Left forelimb (tissue), 1 donor: ENCODE results near the gene SPATA32.
"Not testable (repeated sequence)": the region's sequence is repeated elsewhere in the genome, so short reads cannot be mapped to it uniquely, and the experiment has no call there.

Experiments
- DNase-seq: peaks from one replicate; pipeline ENCODE4 v3.0.0-alpha.2; 2018; ENCODE audit warnings: low spot score

The SPATA32 gene, protein sequence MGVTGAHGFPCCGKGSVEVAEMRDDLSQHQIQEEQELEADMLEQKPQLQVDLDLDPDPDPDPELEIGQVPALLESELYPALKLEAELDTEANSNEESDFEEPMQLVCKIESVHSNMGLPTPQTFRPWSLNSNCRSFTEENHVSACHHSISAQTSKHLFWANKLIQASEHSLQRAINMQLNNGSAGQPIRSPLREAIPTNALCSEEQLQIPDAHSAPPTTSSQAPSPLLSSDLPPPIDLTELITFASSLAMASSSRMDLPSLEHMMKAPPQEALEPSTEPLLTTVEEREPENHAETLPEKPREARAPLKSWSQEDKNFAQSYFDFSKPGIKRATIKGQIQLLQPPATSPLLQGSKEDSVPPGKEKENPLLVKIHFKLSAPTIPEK

DNA sequence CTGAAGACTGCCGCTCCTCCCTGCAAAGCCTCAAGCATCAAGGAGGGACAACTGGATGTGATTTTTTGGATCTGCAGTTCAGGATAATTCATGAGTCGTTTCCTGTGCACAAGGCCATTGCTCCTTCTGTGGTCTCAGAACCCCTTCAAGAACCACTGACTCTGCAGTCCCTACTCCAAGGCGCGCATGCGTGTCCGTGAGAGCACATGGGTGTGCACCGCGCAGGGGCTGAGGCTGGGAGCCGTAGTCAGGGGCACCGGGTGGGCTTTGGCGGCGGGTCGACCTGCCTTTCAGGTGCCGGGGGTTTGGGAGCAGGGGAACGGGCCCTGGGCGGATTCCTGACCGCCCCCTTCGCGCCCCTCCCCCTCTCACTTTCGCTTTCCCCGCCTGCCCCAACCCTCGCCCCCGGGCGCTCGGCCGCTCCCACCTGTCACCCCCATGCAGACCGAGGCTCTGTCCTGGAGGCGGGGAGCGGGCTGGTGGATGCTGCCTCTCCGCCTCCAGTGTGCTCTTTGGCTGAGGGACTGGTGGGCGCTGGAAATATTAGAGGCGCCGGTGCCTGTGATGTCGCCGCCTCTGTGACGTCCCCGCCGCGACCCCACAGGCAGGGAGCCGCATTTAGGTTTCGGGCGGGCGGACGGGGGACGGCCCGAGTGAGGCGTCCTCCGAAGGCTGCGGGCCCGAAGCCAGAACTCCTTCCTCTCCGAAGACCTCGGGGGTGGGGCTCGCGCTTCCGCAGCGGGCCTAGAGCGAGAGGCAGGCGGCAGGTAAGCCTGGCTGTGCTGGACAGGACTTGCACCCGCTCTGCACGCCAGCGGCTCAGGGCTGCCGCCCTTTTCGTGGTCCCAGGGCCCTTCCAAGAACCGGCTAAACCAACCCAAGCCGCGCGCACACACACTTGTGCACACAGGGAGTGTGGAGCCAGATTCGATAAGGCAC, at the start of gene SPATA32:
SPATA32 (minus strand) TSS at position 518 of the 939 bp plus-strand sequence; CDS start at position 440, 78 bp downstream.
- no peak for DNase-seq

DNA sequence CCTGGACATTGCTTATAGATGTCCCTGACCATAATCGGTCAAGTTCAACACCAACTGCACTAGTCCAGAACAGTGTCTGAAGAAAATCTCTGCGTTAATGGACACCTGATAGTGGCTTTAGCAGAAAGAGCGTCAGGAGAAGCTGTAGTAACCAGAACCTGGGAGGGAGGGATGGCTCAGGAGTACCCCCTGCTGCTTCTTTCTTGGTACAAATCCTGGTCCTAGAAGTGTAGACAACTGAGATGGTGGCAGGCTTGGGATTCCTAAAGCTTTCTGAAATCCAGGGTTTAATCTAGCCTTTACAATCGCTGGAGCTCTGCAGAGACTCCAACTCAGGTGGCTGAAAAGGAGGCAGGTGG, 49.5 kb upstream of the SPATA32 start:
- no peak for DNase-seq

- no peak for DNase-seq
These were observed 48.8 kb upstream of the SPATA32 start for GRCh38 chr17:45310380-45311324.

GRCh38 chr17:45309400-45309799, 47.5 kb upstream of the SPATA32 start:
- no peak for DNase-seq

DNA sequence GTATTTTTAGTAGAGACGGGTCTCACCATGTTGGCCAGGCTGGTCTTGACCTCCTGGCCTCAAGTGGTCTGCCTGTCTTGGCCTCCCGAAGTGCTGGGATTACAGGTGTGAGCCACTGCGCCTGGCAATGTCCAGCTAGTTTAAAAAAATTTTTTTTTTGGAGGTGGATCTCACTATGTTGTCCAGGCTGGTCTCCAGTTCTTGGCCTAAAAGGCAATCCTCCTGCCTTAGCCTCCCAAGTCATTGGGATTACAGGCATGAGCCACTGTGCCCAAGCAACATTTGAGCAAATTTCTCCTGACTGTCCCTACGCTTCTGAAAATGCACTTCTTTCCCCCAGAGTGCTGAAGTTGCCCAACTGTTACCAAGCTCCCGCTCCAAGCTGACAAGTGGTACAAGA, 46.9 kb upstream of the SPATA32 start:
- DNase-seq, result no peak

- DNase-seq, result no peak
These were observed 46.1 kb upstream of the SPATA32 start for GRCh38 chr17:45308016-45308365.

- DNase-seq, result no peak
These were observed 45.6 kb upstream of the SPATA32 start for GRCh38 chr17:45307290-45308015.

GRCh38 chr17:45306623-45307022, 44.7 kb upstream of the SPATA32 start:
- DNase-seq, result no peak

GRCh38 chr17:45306094-45306493, 44.2 kb upstream of the SPATA32 start:
- DNase-seq, result no peak

- no peak for DNase-seq
These were observed 43.7 kb upstream of the SPATA32 start for GRCh38 chr17:45305530-45306087.

DNA sequence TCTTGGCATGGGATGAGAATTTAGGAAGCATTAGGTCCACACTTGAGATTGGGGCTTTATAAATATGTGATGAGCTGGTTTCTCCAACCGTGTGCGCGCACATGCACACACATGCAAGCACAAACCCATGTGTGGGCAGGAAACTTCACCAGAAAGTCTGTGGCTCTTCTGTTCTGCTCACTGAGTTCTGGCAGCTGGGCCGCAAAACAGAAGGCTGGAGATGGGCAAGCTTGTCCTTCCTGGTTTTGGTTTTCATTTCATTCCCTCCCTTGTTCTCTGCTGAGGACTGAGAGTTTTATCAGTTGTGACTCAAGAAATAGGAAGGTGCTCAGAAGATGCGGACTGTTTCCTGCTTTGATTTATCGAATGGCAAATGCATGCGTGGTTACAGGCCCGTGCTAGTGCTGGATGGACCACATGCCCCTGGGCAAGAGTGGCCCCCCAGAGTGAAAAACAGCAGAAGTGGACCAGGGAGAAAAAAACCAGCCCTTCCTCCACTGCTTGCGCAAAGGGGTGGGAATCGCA, 40.8 kb upstream of the SPATA32 start:
- DNase-seq, result no peak

DNA sequence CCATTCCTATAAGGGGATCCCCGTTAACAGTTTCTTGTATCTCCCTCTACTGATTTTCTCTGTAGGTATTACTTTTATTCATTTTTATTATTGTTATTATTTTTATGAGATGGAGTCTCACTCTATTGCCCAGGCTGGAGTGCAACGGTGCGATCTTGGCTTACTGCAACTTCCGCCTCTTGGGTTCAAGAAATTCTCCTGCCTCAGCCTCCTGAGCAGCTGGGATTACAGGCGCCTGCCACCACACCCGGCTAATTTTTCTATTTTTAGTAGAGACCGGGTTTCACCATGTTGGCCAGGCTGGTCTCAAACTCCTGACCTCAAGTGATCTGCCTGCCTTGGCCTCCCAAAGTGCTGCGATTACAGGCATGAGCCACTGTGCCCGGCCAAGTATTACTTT, 40.3 kb upstream of the SPATA32 start:
- not testable (repeated sequence) for DNase-seq

GRCh38 chr17:45301674-45302073, 39.8 kb upstream of the SPATA32 start:
- no peak for DNase-seq

GRCh38 chr17:45300060-45300751, 38.3 kb upstream of the SPATA32 start:
- DNase-seq, result no peak

DNA sequence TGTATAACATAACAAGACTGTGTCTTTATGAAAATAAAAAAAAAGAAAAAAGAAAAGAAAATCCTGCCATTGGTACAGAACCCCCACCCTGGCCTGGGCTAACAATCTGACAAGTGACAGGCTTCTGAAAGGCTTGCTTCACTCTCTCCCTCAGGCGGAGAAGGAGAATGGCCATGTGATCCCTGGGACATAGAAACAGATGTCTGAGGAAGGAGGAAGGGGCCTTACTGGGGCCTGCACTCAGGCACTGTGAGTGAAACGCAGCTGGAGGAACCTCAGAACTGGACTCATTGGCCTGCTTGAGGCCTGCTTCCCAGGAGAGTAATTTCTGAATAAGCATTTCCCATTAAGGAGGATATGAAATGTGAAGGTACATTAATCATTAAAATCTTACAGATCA, 37.5 kb upstream of the SPATA32 start:
- no peak for DNase-seq

- DNase-seq, result no peak
These were observed 36.8 kb upstream of the SPATA32 start for GRCh38 chr17:45298546-45299285.

DNA sequence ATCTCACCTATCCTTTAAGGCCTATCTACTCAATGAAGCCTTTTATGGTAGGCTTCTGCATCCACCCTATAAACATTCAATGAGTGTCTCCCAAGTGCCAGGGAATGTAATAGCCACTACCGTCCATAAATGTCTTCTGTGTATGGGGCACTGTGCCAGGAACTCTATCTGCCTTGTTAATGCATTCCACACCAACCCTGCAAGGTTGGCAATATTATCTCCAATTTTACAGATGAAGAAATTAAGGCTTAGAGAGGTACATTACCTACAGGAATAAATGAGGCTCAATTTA, 34.9 kb upstream of the SPATA32 start:
- DNase-seq, result no peak

DNA sequence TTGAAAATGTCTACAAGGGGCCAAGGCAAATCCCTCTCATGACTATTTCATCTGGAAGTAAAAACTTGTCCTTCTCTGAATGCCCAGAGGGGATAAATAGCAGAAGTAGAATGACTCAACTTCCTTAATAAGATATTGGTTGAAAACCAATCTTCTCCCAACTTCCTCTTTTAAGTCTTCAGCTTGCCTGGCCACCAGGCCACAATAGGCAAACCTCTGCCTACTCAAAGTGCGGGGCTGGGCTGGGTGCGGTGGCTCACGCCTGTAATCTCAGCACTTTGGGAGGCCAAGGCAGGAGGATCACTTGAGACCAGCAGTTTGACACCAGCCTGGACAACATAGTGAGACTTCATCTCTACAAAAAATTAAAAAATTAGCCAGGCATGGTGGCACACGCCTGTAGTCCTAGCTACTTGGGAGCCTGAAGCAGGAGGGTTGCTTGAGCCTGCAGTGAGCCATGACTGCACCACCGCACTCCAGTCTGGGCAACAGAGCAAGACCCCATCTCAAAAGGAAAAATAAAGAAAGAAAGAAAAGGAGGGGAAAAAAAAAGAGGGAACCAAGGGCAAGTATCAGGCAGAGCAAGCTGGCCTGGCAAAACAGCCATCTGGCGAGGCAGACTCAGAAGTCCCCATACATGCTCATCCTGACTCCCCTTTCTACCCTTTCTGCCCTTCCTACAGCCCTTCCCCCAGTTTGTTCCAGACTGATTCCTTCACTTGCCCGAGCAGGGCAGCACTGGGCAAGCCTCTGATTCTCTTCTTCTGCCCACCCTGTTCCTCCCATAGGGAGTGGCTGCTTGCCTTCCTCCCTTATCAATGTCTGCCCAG, 34.3 kb upstream of the SPATA32 start:
- DNase-seq, result no peak

- DNase-seq, result no peak
These were observed 32.6 kb upstream of the SPATA32 start for GRCh38 chr17:45294506-45294905.
